HG03095 (cell line): Measurements from ENCODE around the gene KMT5B.

Experiments
- ATAC-seq: cut with Tn5 transposase; IDR thresholded peaks from one replicate; pipeline ENCODE4 v1.9.1; 2021; ENCODE audit warnings: moderate library complexity; ENCODE audit not compliant: unreplicated experiment

Gene KMT5B

DNA sequence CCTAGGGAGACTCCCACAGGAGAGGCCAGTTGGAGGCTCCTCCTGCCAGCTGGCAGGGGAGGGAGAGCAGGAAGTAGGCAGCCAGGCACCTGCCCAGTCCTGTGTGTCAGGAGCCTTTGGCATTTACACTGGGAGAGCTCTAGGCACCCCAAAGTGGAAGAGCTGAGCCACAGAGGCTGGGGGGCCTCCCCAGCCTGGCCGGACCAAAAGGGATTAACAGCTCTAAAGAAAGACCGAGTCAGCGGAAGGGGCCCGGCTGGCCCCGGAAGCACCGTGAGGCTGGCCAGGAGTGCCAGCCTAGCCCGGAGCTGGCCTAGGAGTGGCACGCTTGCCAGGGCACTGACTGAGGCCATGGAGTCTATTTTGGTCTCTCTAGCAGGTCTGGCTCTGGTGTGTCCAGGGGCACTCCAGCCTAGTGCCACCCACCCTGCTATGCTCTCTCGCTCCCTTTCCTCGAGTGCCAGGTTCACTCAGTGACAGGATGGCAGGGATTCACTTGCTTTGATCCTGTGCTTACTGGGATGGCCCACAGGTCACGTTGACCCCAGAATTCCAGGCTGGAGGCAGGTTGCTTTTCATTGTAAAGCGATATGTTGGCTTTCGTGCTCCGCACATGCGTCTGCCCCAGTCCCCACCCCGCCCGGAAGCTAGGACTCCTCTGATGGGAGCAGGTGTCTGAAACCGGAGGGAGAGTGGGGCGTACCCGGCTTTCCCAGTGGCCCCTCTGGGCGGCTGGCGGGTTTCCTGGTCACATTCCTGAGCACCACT is 3.3 kb upstream of the KMT5B start:
- no peak for ATAC-seq

DNA sequence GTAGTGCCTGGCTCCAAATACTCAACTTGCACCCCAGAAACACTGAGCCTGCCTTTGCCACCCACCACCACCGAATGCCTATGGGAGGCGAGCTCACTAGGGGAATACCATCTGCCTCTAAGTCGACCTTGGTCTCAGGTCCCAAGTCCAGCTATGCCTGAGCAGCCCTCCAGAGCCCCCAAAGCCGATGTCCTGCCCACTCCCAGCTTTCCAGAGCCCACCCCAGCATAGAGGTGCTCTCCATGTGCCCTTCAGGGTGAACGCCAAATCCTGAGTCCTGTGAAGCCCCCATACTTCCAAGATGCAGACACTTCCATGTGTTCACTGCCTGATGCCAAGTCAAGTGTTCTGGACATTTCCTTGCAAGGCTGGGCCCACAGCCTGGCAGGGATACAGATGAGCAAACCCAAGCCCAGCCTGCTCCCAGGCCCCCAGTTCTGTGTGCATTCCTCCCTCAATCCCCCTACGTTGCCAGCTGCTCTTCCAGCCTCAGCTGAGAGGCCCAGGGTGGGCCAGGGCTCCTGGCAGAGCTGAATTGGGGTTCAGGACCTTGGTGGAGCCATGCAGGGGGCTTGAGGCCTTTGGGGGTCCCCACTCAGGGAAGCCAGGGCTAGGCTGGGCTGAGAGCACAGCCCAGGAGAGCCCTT is 2.6 kb upstream of the KMT5B start:
- ATAC-seq, result no peak

DNA sequence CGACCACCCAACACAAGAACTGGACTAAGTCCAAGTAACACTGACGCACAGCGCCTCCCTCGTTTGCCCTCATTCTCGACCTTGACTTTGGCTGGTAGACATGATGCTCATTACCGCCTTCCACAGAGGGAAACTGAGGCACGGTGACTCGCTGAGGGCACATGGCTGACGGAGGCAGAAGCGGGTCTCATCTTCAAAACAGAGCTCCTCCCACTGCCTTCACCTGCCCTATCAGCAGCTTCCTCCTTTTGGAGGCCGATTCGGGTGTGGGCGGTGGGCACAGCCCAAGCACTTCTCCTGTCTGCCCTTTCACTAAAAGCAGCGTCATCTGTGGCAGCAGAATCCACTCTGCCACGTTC is 2.0 kb upstream of the KMT5B start:
- ATAC-seq, result no peak

DNA sequence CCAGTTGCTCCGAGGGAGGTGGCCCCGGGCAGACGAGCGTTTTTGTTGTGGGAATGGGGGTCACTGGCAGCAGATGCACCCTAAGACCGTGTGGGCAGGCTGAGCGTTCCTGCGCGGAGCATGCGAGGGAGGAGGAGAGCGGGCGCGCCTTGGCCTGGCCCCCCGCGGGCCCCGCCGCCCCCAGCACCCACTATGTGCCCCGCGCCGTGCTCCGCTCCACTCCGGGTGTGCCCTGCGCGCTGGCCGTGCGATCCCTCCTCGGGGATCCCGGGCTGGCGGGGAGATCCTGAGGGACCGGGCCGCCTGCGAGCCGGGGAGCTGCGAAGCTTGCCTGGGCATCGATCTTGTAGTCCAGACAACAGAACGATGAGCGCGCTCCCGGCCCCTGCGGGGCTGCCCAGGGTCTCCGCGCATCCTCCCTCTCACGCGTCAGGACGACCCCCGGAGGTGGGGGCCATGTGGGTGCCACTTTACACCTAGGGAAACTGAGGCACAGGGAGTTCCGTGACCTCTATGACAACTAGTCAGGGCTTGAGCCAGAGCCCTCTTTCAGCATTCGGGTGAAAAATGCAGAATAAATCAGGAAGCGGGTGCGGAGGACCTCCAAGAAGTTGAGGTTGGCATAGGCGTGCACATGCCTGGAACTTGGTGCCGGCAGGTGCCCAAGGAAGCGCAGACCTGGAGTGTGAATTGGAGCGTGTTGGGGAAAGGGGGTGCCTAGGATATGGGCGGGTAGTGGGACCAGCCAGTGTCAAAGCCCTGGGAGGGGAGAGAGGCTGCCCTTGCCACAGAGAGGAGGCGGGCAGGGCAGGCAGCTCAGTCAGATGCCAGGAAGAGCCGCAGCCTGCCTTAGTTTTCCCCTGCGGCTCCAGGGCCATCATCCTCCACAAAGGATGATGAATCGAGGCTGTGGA is 1.3 kb upstream of the KMT5B start:
- ATAC-seq, result no peak

DNA sequence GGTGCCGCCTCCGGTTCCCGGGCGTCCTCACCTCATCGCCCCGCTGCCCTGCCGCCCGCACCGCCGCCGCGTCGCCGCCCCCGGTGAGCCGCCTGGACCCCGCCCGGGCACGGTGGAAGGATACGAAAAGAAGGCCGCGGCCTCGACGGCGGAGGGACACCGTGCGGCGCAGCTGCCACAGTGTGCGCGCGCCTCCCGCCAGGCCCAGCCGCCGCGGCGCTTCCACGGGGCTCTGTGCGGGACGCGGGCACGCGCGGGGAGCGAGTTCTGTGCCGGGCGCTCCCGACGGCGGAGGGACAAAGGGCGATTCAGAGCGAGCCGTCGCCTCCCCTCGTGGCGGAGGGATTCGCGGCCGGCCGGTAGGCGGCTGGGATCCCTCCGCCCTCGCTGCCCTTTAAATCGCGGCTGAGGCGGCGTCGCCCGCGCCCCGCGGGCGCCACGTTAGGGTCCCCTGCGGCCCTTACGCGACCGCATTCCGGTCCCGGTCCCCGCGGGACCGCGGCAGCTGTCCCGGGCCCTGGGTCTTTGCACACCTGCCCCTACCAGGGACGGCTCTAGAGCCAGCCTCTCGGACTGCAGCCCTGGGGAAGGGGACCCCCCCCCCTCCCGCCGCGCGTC is 568 bp upstream of the KMT5B start:
- no peak for ATAC-seq

DNA sequence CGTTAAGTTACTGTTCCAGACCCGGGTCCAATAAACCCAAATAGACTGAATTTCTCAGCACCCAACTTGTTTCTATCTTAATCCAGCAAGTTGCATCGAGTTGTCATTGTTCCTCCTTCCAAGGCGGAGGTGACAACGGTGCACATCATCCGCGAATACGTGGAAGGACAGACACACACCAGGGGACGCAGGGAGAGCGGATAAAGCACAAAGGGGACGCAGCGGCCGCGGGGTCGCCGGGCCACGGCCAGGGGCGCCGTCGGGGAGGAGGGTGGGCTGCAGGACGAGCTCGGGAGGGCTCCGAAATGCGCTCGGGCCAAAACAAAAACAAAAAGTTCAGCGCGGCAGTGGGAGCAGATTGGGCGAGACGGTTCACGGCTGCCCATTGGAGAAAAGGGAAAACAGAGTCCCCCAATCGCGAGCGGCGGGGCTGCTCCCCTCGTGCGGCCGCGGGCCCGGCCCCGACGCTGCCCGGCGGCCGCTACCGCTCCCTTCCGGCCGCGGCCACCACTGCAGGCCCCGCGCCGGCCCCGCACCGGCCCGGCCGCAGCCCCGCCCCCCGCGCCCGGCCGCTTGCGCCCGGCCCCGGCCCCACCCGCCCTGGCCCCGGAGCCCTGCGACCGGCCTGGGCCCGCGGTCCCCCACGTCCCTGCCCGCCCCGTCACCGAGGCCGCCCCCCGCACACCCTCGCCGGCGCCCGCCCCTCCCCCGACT is 518 bp downstream of the KMT5B start:
- ATAC-seq, result peak; percentile 43

DNA sequence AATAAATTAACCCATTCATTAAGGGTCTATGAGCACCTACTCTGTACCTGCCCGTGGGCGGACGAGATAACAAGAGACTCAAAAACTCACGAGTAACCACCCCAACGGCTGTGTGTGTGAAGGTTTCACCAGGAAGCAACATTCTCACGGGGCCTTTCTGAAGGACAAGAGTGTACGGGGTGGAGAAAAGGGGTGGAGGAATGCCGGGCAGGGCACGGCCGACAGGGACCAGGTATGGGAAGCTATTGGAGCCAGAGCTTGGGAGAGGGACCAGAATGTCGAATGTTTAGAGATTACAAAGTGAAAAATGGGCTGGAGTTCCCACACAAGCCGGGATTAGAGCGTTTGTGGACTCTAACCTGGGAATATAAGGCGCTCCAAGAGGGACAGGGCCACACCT is 1.6 kb downstream of the KMT5B start:
- ATAC-seq, result no peak

DNA sequence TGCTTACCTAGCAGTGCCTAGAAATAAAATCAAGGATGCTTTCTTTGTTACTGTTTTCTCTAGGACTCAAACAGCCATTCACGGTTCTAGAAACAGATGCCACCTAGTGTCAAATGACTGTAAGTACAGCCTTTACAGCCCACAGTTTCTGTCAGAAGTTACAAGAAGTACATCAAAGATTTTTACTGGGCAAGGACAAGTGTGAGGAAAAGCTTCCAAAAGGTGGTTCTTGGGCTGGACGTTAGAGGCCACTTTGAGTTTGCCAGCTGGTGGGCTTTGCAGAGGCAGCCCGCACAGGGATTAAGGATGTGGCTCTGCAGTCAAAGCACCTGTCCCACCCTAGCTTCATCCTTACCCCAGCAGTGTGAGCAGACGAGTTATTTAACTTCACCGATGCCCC is 6.9 kb downstream of the KMT5B start:
- no peak for ATAC-seq

DNA sequence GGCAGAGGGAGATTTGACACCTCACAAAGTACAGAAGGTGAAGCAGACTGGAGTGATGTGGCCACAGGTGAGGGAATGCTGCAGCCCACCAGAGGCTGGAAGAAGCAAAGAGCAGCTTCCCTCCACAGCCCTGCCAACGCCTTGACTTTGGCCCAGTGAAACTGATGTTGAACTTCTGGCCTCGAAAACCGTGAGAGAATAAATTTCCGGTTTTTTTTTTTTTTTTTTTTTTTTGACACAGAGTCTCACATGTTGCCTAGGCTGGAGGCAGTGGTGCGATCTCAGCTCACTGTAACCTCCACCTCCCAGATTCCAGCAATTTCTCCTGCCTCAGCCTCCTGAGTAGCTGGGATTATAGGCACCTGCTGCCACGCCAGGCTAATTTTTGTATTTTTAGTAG is 8.7 kb downstream of the KMT5B start:
- no peak for ATAC-seq

DNA sequence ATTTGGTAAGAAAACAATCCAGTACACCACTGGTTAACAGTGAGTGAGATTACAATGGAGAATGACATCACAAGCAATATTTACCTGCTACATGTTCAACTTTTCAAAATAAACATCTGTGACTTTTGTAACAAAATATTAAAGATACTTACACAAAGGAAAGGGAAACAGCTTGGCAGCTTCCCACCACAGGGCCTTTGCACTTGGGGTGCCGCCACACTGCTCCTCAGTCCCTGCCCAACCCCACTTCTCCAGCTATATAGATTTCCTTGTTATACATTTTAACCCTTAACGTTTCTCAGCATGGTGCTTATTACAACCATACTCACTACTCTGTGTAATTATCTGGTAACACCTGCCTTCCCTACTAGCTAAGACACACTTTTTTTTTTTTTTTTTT is 10.9 kb downstream of the KMT5B start:
- no peak for ATAC-seq

DNA sequence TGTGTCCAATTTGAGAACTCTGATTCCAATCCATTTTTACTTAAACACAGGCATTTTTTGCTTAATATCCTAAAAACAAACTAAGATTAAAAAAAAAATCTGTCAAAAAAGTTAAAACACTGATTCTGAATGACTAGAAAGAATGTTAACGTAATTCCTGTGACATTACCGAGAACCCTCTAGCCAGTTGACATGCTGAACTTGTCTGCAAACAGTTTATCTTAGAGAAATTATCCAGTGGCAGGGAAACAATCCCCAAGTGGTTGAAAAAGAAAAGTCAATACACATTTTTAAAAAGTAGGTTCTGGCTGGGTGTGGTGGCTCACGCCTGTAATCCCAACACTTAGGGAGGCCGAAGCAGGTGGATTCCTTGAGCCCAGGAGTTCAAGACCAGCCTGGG is 11.6 kb downstream of the KMT5B start:
- ATAC-seq, result no peak

DNA sequence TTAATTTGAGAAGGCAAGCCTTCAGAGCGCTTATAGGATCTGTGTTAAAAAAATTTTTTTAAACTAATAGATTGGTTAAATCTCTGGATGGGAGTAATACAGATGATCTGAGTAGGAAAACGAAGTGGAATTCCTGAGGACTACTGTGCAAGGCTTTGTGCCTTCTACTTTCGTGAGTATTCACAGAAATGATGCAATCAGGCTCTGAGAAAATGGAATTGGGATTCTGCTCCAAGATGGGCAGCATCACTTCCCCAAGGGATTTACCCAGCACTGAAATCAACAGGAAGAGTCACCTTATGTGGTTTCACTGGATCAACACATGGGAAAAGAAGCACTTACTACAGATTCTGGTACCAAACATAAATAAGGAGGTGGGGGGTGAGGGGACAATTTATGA is 12.5 kb downstream of the KMT5B start:
- ATAC-seq, result no peak

DNA sequence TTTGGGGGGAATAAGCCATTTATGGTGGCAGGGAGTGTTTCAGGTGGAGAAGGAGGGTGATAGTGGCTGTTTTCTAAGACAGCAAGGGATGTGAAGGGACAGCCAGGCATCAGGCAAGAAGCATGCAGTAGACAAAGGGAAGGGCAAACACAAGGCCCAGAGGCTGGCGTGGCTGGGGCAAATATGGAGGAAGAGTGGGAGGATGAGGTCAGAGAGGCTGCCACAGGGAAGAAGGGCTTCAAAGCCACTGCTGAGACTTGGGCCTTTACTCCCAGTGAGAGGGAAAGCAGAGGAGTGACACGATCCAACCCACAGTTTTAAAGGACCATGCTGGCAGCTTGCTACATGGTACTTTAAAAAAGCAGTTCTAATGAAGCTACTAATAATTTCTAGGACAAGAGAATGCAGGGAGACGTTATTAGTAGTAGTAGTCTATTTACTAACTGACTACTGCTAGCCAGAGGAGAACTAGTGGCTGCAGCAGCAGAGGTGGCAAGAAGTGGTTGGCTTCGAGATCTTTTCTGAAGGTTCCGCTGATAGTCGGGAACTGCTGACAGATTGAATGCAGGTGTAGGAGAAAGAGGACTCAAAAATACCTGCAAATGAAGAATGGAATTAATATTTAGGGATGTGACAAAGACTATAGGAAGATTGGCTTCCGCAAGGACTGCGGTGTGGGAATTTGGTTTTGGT is 13.7 kb downstream of the KMT5B start:
- ATAC-seq, result no peak

DNA sequence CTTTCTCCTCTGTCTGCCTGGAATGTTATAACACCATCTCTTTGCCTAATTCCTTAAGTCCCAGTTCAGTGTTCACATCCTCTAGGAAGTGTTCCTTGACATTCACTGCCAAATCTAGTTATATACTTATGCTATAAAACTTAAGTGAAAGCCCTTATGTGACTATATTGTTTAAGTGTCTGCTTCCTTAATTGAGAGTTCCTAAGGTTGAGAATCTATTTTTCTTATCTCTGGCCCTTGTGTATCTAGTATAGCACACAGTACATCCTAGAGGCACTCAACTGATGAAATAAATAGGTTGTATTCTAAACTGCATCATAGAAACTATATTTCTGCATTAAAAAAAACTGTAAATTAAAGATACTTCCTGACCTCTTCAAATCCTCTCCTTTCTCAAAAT is 16.9 kb downstream of the KMT5B start:
- ATAC-seq, result no peak

DNA sequence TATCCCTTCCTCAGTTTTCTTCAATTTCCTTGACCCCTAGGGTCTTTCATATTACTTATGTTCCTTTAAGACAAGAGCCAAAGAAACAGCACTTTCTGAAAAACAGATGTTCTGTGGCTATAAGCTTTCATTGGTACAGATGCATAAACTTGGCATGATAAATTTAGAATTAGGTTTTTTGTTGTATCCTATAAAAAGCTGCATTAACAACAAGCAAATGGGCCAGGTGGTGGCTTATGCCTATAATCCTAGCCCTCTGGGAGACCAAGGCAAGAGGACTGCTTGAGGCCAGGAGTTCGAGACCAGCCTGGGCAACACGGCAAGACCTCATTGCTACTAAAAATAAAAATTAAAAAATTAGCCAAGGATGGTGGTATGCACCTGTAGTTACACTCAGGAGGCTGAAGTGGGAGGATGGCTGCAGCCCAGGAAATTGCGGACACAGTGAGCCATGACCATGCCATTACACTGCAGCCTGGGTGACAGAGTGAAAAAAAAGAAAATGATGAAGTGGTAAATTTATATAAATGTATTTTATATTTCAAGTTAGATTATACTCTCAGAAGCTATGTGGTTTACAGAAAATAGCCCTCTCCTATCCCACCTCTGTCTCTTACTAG is 18.3 kb downstream of the KMT5B start:
- ATAC-seq, result no peak

DNA sequence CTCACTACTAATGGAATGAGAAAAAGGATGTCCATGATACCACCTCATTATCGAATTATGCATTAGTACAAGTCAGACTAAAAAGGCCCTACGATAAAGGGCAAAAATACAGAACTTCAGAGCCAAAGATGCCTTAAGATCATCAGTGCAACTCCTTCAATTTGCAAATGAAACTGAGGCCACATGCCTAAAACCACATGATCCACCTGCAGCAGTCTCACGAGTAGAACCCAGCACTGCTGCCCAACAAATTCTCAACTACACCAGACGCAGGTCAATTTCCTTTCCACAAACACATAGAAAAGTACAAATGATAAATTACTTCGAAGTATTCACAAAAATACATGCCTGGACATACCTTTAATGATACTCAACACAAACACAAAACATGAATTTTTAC is 20.1 kb downstream of the KMT5B start:
- no peak for ATAC-seq

DNA sequence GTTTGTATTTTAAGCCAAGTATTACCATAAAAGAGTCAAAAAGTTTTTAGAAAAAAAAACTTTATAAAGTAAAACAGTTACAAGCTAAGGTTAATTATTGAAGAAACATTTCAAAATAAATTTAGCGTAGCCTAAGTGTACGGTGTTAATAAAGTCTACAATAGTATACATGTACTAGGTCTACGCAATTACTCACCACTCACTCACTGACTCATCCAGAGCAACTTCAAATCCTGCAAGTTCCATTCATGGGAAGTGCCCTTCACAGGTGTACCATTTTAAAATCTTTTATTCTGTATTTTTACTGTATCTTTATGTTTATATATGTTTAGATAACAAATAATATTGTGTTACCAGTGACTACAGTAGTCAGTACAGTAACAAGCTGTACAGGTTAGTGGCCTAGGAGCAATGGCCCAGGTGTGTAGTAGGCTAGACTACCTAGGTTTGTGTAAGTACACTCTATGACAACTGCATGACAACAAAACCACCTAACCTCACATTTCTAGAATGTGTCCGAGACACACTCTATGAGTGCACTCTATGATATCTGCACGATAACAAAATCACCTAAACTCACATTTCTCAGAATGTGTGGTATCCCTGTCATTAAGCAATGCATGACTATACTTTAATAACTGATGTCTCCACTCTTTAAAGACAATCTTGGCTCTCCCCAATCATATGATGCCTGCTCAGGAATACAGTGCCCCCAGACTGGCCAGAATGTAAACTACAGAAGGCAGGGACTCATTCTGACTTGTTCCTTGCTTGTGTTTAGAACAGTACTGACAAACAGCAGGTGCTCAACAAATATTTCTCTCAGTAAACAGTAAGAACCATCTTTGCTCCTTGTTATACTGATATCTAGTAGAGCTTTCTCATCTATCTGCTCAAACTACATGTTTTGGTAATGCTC is 21.2 kb downstream of the KMT5B start:
- no peak for ATAC-seq

DNA sequence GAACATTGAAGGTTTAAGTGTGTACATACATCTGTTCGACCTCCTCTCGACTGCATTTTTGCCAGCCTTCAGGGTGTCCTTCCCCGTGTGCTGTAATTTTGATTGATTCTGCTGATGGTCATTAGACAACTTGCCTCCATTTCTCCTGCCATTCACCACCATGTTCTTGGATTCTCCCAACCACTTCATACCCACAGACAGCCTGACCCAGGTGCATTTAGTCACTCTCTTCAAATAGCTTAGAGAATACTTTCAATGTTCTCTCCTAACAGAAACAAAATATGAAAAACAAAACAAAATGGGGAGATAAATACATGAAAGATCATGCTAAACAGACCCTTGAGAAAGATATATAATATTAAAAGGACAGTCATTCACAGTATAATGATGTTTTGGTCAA is 23.2 kb downstream of the KMT5B start:
- no peak for ATAC-seq

DNA sequence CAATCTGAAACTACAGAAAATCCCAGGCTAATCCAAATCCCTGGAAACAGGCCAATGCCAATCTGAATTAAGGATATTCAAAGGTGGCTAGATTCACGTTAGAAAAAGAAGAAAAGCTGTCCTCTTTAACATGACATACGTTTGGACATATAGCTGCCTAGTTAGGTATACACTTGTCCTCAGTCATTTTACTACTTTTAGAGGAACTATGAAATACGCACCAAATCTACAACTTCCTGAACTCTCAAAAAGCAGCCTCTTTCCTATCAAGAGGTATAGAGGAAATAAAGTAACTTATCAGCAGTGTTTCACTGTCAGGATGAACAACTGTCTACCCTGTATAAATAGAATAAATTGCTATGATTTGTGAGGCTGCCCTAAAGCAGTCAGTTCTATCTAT is 24.0 kb downstream of the KMT5B start:
- no peak for ATAC-seq
